ENCODE results near the gene ZNF516.

GRCh38 chr18:76445741-76446232 is 49.3 kb downstream of the ZNF516 start:
- no peak for TF ChIP-seq CTCF (IDR thresholded peaks at IDR 0.05; ENCODE audit: borderline replicate concordance, extremely low read depth, low read length, poor library complexity, severe bottlenecking)
- no peak for TF ChIP-seq EZH2 (IDR thresholded peaks at IDR 0.05; ENCODE audit: borderline replicate concordance, low read depth, low read length, severe bottlenecking)
